ENCODE results near the gene SEMA3D.

Gene SEMA3D

GRCh38 chr7:85126383-85126782 lies 60.5 kb downstream of the SEMA3D start:
- DNase-seq (ENCODE audit: low read depth in 2 of 2), result no peak

GRCh38 chr7:85125651-85126131 lies 61.2 kb downstream of the SEMA3D start:
- no peak for DNase-seq (ENCODE audit: low read depth in 2 of 2)

DNA sequence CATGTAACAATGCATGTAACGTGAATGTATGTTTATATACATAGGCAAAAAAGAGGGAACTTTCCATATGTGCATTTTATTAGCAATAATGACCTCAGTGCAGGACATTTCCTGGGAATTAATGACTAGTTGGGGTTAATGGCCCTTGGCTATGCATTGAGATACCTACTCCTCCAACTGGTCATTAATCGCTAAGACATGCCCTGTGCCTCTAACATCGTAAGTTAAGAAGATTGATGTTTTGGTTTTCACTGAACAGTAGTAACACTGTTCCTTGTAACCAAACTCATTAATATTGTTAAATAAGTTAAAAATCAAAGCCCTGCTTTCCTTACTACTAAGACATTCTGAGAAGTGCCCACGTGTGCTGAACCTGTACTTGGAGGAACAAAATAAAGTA lies 61.7 kb downstream of the SEMA3D start:
- no peak for DNase-seq (ENCODE audit: low read depth in 2 of 2)

GRCh38 chr7:85119934-85120333 lies 66.9 kb downstream of the SEMA3D start:
- DNase-seq (ENCODE audit: low read depth in 2 of 2), result no peak

- DNase-seq (ENCODE audit: low read depth in 2 of 2), result no peak
Observed at GRCh38 chr7:85115862-85116261, 71.0 kb downstream of the SEMA3D start.

- DNase-seq (ENCODE audit: low read depth in 2 of 2), result no peak
Observed at GRCh38 chr7:85115006-85115405, 71.8 kb downstream of the SEMA3D start.

DNA sequence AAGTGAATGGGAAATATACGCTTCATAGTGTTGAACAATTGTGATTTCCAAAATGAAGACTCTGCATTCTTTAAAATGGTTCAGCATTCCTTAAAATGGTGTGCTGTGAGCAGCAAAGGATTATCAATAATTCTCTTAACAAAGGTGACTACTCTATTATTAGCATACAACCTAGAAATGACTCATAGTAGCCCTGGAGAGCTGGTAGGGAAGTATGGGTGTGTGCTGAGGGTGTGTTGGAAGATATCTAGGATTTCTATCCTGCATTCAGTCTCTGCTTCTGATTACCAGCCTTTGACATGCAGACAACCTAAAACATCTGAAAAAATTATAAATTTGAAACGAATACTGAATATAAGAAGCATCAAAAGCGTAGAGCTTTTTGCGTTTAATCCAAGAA lies 72.5 kb downstream of the SEMA3D start:
- no peak for DNase-seq (ENCODE audit: low read depth in 2 of 2)

DNA sequence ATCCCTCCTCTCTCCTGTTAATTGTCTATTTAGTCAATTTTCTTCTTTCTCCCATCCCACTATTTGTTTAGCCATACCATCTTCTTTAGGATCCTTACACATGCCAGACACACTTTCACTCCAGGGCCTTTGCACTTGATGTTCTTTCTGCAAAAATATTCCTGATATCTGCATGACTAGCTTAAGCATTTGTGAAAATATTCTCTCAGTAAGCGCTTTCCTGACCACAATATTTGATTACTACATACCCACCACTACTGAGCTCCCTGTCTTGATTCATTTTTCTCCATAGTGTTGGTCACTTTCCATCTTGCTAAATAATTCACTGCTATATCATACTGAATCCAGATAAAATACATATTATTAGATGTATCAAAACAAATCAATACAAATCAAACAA lies 75.1 kb downstream of the SEMA3D start:
- DNase-seq (ENCODE audit: low read depth in 2 of 2), result no peak

GRCh38 chr7:85106719-85107118 lies 80.1 kb downstream of the SEMA3D start:
- no peak for DNase-seq (ENCODE audit: low read depth in 2 of 2)

DNA sequence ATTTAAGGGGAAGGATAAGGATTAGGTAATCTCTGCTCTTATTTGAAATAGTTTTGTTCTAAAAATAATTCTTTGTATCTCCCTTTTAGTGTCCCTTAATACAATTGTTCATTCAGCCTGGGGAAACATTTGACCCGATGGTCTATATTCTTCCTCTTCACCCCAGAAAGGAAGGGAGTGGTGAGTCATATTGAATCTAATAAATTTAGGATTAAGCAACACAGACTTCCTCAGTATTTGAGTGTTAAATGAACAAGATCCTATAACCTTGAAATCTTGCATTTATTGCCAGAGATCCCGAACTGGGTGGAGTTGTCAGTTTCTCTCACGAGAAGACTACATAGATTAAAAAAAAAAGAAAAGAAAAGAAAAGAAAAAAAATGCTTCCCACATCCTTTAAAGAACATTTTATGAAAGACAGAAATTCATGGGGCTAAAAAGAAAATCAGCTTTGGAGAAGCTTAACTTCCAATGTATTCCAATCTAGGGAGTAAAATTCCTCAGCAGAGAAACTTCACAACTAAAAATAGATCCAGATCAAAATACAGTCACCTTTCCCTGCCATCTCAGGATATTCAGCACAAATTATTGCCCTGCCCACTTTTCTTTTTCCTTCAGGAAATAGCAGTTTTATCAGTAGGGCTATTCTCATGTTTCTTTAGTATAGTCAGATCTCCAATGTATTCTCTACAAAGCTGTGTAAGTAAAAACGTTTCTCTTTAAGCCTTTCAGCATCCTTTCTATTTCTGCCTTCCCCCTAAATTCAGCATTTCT lies 82.2 kb downstream of the SEMA3D start:
- DNase-seq (ENCODE audit: low read depth in 2 of 2), result no peak

- no peak for DNase-seq (ENCODE audit: low read depth in 2 of 2)
Observed at GRCh38 chr7:85103962-85104361, 82.9 kb downstream of the SEMA3D start.

DNA sequence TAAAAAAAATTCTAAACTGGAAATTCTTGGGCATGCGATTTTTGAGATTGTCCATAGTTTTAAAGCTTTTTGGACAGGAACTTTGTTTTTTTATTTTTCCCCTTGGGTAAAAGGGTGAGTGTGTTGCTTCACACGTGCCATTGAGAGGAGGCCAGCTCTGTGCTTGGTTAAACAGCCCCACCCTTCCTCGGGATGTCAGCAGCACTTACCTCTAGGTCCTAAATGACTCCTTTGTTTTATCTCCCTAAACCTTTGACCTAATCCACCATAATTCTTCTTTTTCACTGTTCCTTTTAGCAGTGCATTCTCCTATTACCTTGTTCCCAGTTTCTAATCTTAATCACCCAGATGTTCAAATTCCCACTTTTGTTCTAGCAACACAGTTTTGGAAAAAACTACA lies 83.5 kb downstream of the SEMA3D start:
- DNase-seq (ENCODE audit: low read depth in 2 of 2), result no peak

- DNase-seq (ENCODE audit: low read depth in 2 of 2), result no peak
Observed at GRCh38 chr7:85102813-85103350, 84.0 kb downstream of the SEMA3D start.

DNA sequence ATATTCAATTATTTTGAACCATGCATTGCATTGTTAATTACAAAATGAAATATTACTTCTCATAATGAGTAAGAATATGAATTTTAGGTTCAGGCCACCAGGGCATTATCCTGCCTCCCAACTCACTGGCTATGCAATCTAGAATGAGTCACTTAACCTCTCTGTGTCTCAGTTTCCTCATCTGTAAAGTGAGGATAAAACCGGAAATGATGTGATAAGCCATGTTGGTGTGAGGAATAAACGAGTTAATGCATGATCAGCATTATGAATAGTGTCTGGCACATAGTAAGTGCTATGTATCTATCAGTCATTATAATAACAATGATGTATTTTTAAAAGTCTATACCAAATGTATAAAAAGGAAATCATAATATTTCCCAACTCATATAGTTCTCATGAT lies 85.5 kb downstream of the SEMA3D start:
- no peak for DNase-seq (ENCODE audit: low read depth in 2 of 2)

GRCh38 chr7:85097844-85098243 lies 89.0 kb downstream of the SEMA3D start:
- no peak for DNase-seq (ENCODE audit: low read depth in 2 of 2)

GRCh38 chr7:85095806-85096205 lies 91.0 kb downstream of the SEMA3D start:
- DNase-seq (ENCODE audit: low read depth in 2 of 2), result no peak

GRCh38 chr7:85095366-85095765 lies 91.5 kb downstream of the SEMA3D start:
- DNase-seq (ENCODE audit: low read depth in 2 of 2), result no peak

GRCh38 chr7:85094046-85094725 lies 92.7 kb downstream of the SEMA3D start:
- DNase-seq (ENCODE audit: low read depth in 2 of 2), result no peak

- no peak for DNase-seq (ENCODE audit: low read depth in 2 of 2)
Observed at GRCh38 chr7:85091565-85091928, 95.3 kb downstream of the SEMA3D start.

DNA sequence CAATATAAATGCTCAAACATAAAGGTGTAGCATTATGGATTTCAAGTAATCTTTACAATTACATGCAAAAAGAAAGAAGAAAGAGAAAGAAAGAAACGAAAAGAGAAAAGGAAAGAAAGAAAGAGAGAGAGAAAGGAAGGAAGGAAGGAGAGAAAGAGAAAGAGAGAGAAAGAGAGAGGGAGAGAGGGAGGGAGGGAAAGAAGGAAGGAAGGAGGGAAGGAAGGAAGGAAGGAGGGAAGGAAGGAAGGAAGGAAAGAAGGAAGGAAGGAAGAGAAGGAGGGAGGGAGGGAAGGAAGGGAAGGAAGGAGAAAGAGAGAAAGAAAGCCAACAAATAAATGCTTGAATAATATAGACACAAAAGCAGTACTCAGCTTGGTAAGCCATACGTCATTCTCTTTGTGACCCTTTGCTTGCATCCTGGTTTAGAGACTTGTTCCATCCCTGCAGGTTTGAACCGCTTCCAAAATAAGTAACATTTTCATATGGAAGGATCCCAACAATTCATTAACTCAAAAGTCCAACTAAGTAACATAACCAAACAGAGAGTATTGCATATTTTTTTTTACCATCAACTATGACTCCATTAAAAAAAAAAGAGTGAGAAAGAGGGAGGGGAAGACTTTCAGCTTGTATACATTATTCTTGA lies 95.8 kb downstream of the SEMA3D start:
- no peak for DNase-seq (ENCODE audit: low read depth in 2 of 2)

DNA sequence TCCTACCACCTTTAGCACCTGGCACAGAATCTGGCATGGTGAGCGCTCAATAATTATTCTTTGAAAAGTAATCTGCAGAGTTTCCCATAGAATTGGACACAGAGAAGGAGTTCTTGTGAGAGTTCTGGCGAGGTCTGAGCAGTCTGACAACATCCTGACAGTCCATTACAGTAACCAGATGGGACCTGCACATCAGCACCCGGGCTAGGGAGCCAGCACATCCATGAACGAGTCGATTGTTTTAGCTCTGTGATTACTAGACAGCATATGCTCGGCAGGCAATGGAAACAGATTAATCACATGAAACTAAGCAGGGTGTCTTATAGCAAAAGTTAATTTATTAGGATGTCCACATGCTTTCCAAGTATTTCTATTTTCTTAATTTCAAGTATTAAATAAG lies 96.7 kb downstream of the SEMA3D start:
- no peak for DNase-seq (ENCODE audit: low read depth in 2 of 2)

GRCh38 chr7:85081846-85082245 lies 105.0 kb downstream of the SEMA3D start:
- DNase-seq (ENCODE audit: low read depth in 2 of 2), result no peak

GRCh38 chr7:85081392-85081791 lies 105.5 kb downstream of the SEMA3D start:
- DNase-seq (ENCODE audit: low read depth in 2 of 2), result no peak

Data from stimulated activated CD4-positive, alpha-beta T cell treated with anti-CD3 and anti-CD28 coated beads, Interleukin-4, amount 100 ng/mL, for 48 hours (primary cell).